OCI-LY1 (cell line): ENCODE measurements around the gene ARL5C.

Source experiments
- H2AFZ ChIP-seq: fragments of 200-600 bp; sonication (generic), shearing (Covaris generic); 2 replicates; pipeline ENCODE4 v1.6.0; 2014; ENCODE audit warnings: antibody characterized with exemption, mild to moderate bottlenecking, low read length
- H3F3A ChIP-seq: fragments of 200-600 bp; sonication (generic), shearing (Covaris generic); 2 replicates; pipeline ENCODE4 v1.6.0; 2014; ENCODE audit warnings: mild to moderate bottlenecking, antibody characterized with exemption, low read length, moderate library complexity; ENCODE audit not compliant: insufficient read depth
- H3K27ac ChIP-seq: fragments of 200-600 bp; sonication (generic); 2 replicates; pipeline ENCODE4 v1.5.1; 2014; ENCODE audit warnings: low read length, mixed run types, mild to moderate bottlenecking, low read depth; ENCODE audit not compliant: poor library complexity, severe bottlenecking
- H3K27me3 ChIP-seq: fragments of 200-600 bp; sonication (generic); 2 replicates; pipeline ENCODE4 v1.6.0; 2014; ENCODE audit warnings: antibody characterized with exemption, mild to moderate bottlenecking, low read length, moderate library complexity; ENCODE audit not compliant: insufficient read depth
- H3K36me3 ChIP-seq: fragments of 200-600 bp; sonication (generic); 2 replicates; pipeline ENCODE4 v1.6.1; 2014; ENCODE audit warnings: mild to moderate bottlenecking, antibody characterized with exemption, low read length, moderate library complexity, mixed read lengths; ENCODE audit not compliant: insufficient read depth
- H3K4me1 ChIP-seq: fragments of 200-600 bp; sonication (generic); 2 replicates; pipeline ENCODE4 v1.5.1; 2014; ENCODE audit warnings: mild to moderate bottlenecking, low read length, moderate library complexity; ENCODE audit not compliant: insufficient read depth, severe bottlenecking
- H3K4me2 ChIP-seq: fragments of 200-600 bp; sonication (generic), shearing (Covaris generic); 2 replicates; pipeline ENCODE4 v1.6.1; 2014; ENCODE audit warnings: low read length
- H3K4me3 ChIP-seq: fragments of 200-600 bp; sonication (generic); 2 replicates; pipeline ENCODE4 v1.5.1; 2014; ENCODE audit warnings: low read length, low read depth, mild to moderate bottlenecking, mixed read lengths; ENCODE audit not compliant: poor library complexity, severe bottlenecking
- H3K79me2 ChIP-seq: fragments of 200-600 bp; shearing (Covaris generic); 2 replicates; pipeline ENCODE4 v1.6.1; 2016; ENCODE audit warnings: mixed run types, low read length, mixed read lengths; ENCODE audit not compliant: insufficient read depth
- H3K9ac ChIP-seq: fragments of 200-600 bp; sonication (generic), shearing (Covaris generic); 2 replicates; pipeline ENCODE4 v1.6.1; 2014; ENCODE audit warnings: mild to moderate bottlenecking, low read length, mixed read lengths
- H3K9me2 ChIP-seq: fragments of 200-600 bp; sonication (generic), shearing (Covaris generic); 2 replicates; pipeline ENCODE4 v1.6.1; 2014; ENCODE audit warnings: low read depth, mild to moderate bottlenecking, low read length, mixed read lengths
- H3K9me3 ChIP-seq: fragments of 200-600 bp; shearing (Covaris generic); 2 replicates; pipeline ENCODE4 v1.6.1; 2014; ENCODE audit warnings: low read length, mixed read lengths
- H4K20me1 ChIP-seq: fragments of 200-600 bp; sonication (generic), shearing (Covaris generic); 2 replicates; pipeline ENCODE4 v1.6.0; 2016; ENCODE audit warnings: mild to moderate bottlenecking, low read length; ENCODE audit not compliant: insufficient read depth
- CTCF ChIP-seq: fragments of 200-600 bp; sonication (generic), shearing (Covaris generic); IDR thresholded peaks from 2 replicates; pipeline ENCODE4 v1.5.1; 2017; ENCODE audit warnings: mild to moderate bottlenecking, antibody characterized with exemption, low read length, moderate library complexity, mixed read lengths
- EZH2 ChIP-seq: fragments of 200-600 bp; sonication (generic), shearing (Covaris generic); IDR thresholded peaks from 2 replicates; pipeline ENCODE4 v1.8.0; 2017; ENCODE audit warnings: borderline replicate concordance, mixed run types, mild to moderate bottlenecking, antibody characterized with exemption, low read length, moderate library complexity, mixed read lengths

ARL5C gene

GRCh38 chr17:39194985-39195524, 29.1 kb upstream of the ARL5C start:
- Histone ChIP-seq H3K9ac (no peak overlapping the region; the same call in 1 of the 2 replicates), H3K27me3 (no peaks in the 10 kb centered on the region), H3K36me3 (peaks cover 40% of the 10 kb centered on the region), H3K9me2 (no peaks in the 10 kb centered on the region), H2AFZ (no peak overlapping the region), H3K4me2 (peak overlapping the region; percentile 99; the same call in 1 of the 2 replicates), H3K9me3 (no peaks in the 10 kb centered on the region), H3K4me3 (peak overlapping the region; percentile 10), H3K79me2 (no peaks in the 10 kb centered on the region), H3F3A (peaks cover 9% of the 10 kb centered on the region; the same call in 1 of the 2 replicates), H3K27ac (peak overlapping the region; percentile 82), H4K20me1 (no peaks in the 10 kb centered on the region), H3K4me1 (peaks cover 38% of the 10 kb centered on the region)
- TF ChIP-seq CTCF (no peak), EZH2 (no peak)

- H3K9ac ChIP-seq = no peak overlapping the region
- peak overlapping the region; percentile 82 for H3K27ac ChIP-seq
- H4K20me1 ChIP-seq = no peaks in the 10 kb centered on the region
- peaks cover 35% of the 10 kb centered on the region for H3K4me1 ChIP-seq
- peak; percentile 34; the same call in 1 of the 2 replicates for TF ChIP-seq CTCF
- no peak for TF ChIP-seq EZH2
- no peaks in the 10 kb centered on the region for H3K27me3 ChIP-seq
- no peak overlapping the region for H3K4me3 ChIP-seq
- no peak overlapping the region for H2AFZ ChIP-seq
- H3K9me2 ChIP-seq = no peaks in the 10 kb centered on the region
- H3F3A ChIP-seq = peaks cover 9% of the 10 kb centered on the region; the same call in 1 of the 2 replicates
- H3K79me2 ChIP-seq = no peaks in the 10 kb centered on the region
- no peaks in the 10 kb centered on the region for H3K9me3 ChIP-seq
- peaks cover 40% of the 10 kb centered on the region for H3K36me3 ChIP-seq
- H3K4me2 ChIP-seq = peak overlapping the region; percentile 99; the same call in 1 of the 2 replicates
Measured at GRCh38 chr17:39194089-39194984, 28.4 kb upstream of the ARL5C start.

GRCh38 chr17:39193346-39193745, 27.4 kb upstream of the ARL5C start:
- Histone ChIP-seq H3K4me2 (no peak overlapping the region), H3K4me1 (peaks cover 25% of the 10 kb centered on the region), H3K9me2 (no peaks in the 10 kb centered on the region), H3F3A (0 out of 2 replicates have a peak, but pooled peaks cover 2% of the 10 kb centered on the region), H3K4me3 (no peak overlapping the region), H4K20me1 (no peaks in the 10 kb centered on the region), H3K36me3 (peaks cover 44% of the 10 kb centered on the region), H3K9ac (no peak overlapping the region), H3K79me2 (no peaks in the 10 kb centered on the region), H3K27ac (no peak overlapping the region), H3K27me3 (no peaks in the 10 kb centered on the region), H2AFZ (no peak overlapping the region), H3K9me3 (no peaks in the 10 kb centered on the region)
- TF ChIP-seq CTCF = no peak
- no peak for TF ChIP-seq EZH2
